SK-N-SH treated with all-trans-retinoic acid at 6 μM for 48 hours (cell line): ENCODE measurements around the gene ACTL7B.

Experiments used
- ATAC-seq: fragments of 200-7000 bp; cut with Tn5 transposase; 3 replicates; pipeline ENCODE4 v1.9.1; 2020; ENCODE audit warnings: mild to moderate bottlenecking, moderate library complexity
- ARNTL ChIP-seq: fragments of 450-650 bp; formaldehyde crosslinking; IDR thresholded peaks from 2 replicates; pipeline ENCODE4 v1.5.0; 2020; ENCODE audit warnings: low read depth, mild to moderate bottlenecking, moderate library complexity, borderline replicate concordance
- BACH2 ChIP-seq: fragments of 250-450 bp; sonication (Bioruptor Pico); IDR thresholded peaks from 2 replicates; pipeline ENCODE4 v1.9.0; 2021; ENCODE audit warnings: mild to moderate bottlenecking, borderline replicate concordance
- CREB5 ChIP-seq: fragments of 250-450 bp; sonication (Bioruptor Pico); IDR thresholded peaks from 2 replicates; pipeline ENCODE4 v1.5.1; 2020; ENCODE audit warnings: low read depth, mild to moderate bottlenecking, moderate library complexity
- CSDC2 ChIP-seq: fragments of 250-450 bp; sonication (Bioruptor Pico); IDR thresholded peaks from 2 replicates; pipeline ENCODE4 v1.5.0; 2020; ENCODE audit warnings: mild to moderate bottlenecking, moderate library complexity
- ESRRG ChIP-seq: fragments of 250-450 bp; sonication (Bioruptor Pico); IDR thresholded peaks from 2 replicates; pipeline ENCODE4 v1.6.1; 2021; ENCODE audit warnings: mild to moderate bottlenecking
- GLIS3 ChIP-seq: fragments of 250-450 bp; sonication (Bioruptor Pico); IDR thresholded peaks from 2 replicates; pipeline ENCODE4 v1.5.0; 2020; ENCODE audit warnings: mild to moderate bottlenecking, moderate library complexity
- ISL1 ChIP-seq: fragments of 250-450 bp; sonication (Bioruptor Pico); IDR thresholded peaks from 2 replicates; pipeline ENCODE4 v2.1.2; 2022; ENCODE audit warnings: mild to moderate bottlenecking, moderate library complexity
- OSR1 ChIP-seq: fragments of 250-450 bp; sonication (Bioruptor Pico); IDR thresholded peaks from 2 replicates; pipeline ENCODE4 v1.8.0; 2022; ENCODE audit warnings: moderate library complexity, mild to moderate bottlenecking, inconsistent platforms
- PPARA ChIP-seq: fragments of 250-450 bp; sonication (Bioruptor Pico); IDR thresholded peaks from 2 replicates; pipeline ENCODE4 v1.5.0; 2020; ENCODE audit warnings: mild to moderate bottlenecking, borderline replicate concordance
- RARB ChIP-seq: fragments of 250-450 bp; sonication (Bioruptor Pico); IDR thresholded peaks from 2 replicates; pipeline ENCODE4 v1.8.0; 2021; ENCODE audit warnings: mild to moderate bottlenecking, moderate library complexity
- SNAI2 ChIP-seq: fragments of 250-450 bp; sonication (Bioruptor Pico); IDR thresholded peaks from 2 replicates; pipeline ENCODE4 v1.5.0; 2020; ENCODE audit warnings: mild to moderate bottlenecking, moderate library complexity
- TCF4 ChIP-seq: fragments of 250-450 bp; sonication (Bioruptor Pico); IDR thresholded peaks from 2 replicates; pipeline ENCODE4 v1.8.0; 2021; ENCODE audit warnings: mild to moderate bottlenecking, moderate library complexity, borderline replicate concordance
- TOX ChIP-seq: fragments of 250-450 bp; sonication (Bioruptor Pico); IDR thresholded peaks from 2 replicates; pipeline ENCODE4 v1.8.0; 2021; ENCODE audit warnings: mild to moderate bottlenecking, moderate library complexity, borderline replicate concordance
- ZC3H10 ChIP-seq: fragments of 250-450 bp; sonication (Bioruptor Pico); IDR thresholded peaks from 2 replicates; pipeline ENCODE4 v1.5.1; 2021; ENCODE audit warnings: mild to moderate bottlenecking, moderate library complexity
- ZFP3 ChIP-seq: fragments of 250-450 bp; sonication (Bioruptor Pico); IDR thresholded peaks from 2 replicates; pipeline ENCODE4 v1.5.0; 2020; ENCODE audit warnings: mild to moderate bottlenecking, moderate library complexity
- ZNF70 ChIP-seq: fragments of 450-650 bp; formaldehyde crosslinking; IDR thresholded peaks from 2 replicates; pipeline ENCODE4 v1.5.0; 2020; ENCODE audit warnings: mild to moderate bottlenecking, moderate library complexity
- ZNF8 ChIP-seq: fragments of 450-650 bp; formaldehyde crosslinking; IDR thresholded peaks from 2 replicates; pipeline ENCODE4 v1.5.0; 2020; ENCODE audit warnings: mild to moderate bottlenecking, moderate library complexity
- TF ChIP-seq, protein P1 (sequence below): fragments of 250-450 bp; sonication (Bioruptor Pico); IDR thresholded peaks from 2 replicates; pipeline ENCODE4 v1.8.0; 2021; ENCODE audit warnings: low read depth, mild to moderate bottlenecking, moderate library complexity, borderline replicate concordance
- TF ChIP-seq, protein P2 (sequence below): fragments of 250-450 bp; sonication (Bioruptor Pico); IDR thresholded peaks from 2 replicates; pipeline ENCODE4 v1.8.0; 2020; ENCODE audit warnings: mild to moderate bottlenecking, moderate library complexity, borderline replicate concordance
- TF ChIP-seq, protein P3 (sequence below): fragments of 250-450 bp; sonication (Bioruptor Pico); IDR thresholded peaks from 2 replicates; pipeline ENCODE4 v1.5.1; 2021; ENCODE audit warnings: mild to moderate bottlenecking, moderate library complexity

The ACTL7B gene

GRCh38 chr9:108861464-108861863 lies 5.7 kb upstream of the ACTL7B start:
- no peak for ATAC-seq
- TF ChIP-seq TCF4 (CRISPR knock-in tag) = no peak
- TF ChIP-seq GLIS3 (CRISPR knock-in tag) = no peak
- TF ChIP-seq CSDC2 (CRISPR knock-in tag) = no peak
- no peak for TF ChIP-seq ZNF70 (CRISPR knock-in tag)
- no peak for TF ChIP-seq BACH2
- no peak for TF ChIP-seq ZNF8 (CRISPR knock-in tag)
- TF ChIP-seq, protein P1, sequence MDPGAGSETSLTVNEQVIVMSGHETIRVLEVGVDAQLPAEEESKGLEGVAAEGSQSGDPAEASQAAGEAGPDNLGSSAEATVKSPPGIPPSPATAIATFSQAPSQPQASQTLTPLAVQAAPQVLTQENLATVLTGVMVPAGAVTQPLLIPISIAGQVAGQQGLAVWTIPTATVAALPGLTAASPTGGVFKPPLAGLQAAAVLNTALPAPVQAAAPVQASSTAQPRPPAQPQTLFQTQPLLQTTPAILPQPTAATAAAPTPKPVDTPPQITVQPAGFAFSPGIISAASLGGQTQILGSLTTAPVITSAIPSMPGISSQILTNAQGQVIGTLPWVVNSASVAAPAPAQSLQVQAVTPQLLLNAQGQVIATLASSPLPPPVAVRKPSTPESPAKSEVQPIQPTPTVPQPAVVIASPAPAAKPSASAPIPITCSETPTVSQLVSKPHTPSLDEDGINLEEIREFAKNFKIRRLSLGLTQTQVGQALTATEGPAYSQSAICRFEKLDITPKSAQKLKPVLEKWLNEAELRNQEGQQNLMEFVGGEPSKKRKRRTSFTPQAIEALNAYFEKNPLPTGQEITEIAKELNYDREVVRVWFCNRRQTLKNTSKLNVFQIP (CRISPR knock-in tag) = no peak
- TF ChIP-seq OSR1 (CRISPR knock-in tag) = no peak
- no peak for TF ChIP-seq SNAI2 (CRISPR knock-in tag)
- no peak for TF ChIP-seq CREB5 (CRISPR knock-in tag)
- TF ChIP-seq, all 23 proteins: peak for 0

DNA sequence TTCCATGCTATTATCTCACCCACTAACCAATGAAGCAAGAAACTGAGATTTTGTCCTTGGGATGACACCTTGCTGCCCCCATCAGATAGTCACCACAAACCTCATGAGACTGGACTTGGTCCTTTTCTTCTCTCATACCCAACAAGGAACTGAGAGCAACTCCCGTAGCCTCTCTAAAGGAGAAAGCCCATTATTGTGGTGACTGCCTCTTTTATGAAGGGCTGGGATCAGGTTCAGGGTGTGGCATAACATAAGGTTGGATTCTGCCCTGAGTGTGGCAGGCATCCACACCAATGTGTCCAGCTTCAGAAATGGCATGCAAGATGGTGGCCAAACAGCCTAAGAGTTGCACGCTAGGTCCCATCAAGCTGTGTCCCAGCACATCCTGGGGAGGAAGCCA lies 5.0 kb upstream of the ACTL7B start:
- ATAC-seq = no peak
- TF ChIP-seq GLIS3 (CRISPR knock-in tag) (no peak), PPARA (CRISPR knock-in tag) (no peak), ZC3H10 (CRISPR knock-in tag) (no peak), BACH2 (no peak), ESRRG (no peak)
- TF ChIP-seq, protein P1 (CRISPR knock-in tag) = no peak

DNA sequence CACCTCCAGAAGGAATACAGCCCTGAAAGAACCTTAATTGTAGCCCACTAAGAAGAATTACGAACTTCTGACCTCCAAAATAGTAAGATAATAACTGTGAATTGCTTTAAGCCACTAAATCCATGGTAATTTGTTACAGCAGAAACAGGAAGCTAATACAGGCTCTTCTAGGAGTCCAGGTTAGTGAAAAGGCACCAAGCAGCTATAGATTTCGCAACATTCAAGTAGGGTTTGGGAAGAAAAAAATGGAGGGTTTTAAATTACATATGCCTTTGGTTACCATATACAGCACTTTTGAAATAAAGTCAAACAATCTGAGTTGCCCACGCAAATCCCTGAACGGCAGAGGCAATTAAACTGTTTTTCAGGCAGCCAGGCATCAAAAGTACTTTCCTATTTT lies 4.6 kb upstream of the ACTL7B start:
- TF ChIP-seq, protein P2, sequence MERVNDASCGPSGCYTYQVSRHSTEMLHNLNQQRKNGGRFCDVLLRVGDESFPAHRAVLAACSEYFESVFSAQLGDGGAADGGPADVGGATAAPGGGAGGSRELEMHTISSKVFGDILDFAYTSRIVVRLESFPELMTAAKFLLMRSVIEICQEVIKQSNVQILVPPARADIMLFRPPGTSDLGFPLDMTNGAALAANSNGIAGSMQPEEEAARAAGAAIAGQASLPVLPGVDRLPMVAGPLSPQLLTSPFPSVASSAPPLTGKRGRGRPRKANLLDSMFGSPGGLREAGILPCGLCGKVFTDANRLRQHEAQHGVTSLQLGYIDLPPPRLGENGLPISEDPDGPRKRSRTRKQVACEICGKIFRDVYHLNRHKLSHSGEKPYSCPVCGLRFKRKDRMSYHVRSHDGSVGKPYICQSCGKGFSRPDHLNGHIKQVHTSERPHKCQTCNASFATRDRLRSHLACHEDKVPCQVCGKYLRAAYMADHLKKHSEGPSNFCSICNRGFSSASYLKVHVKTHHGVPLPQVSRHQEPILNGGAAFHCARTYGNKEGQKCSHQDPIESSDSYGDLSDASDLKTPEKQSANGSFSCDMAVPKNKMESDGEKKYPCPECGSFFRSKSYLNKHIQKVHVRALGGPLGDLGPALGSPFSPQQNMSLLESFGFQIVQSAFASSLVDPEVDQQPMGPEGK (CRISPR knock-in tag) = no peak
- TF ChIP-seq CREB5 (CRISPR knock-in tag) (no peak), OSR1 (CRISPR knock-in tag) (no peak), BACH2 (no peak), ZNF70 (CRISPR knock-in tag) (no peak), CSDC2 (CRISPR knock-in tag) (no peak), ISL1 (CRISPR knock-in tag) (no peak), RARB (no peak), ARNTL (CRISPR knock-in tag) (no peak), PPARA (CRISPR knock-in tag) (no peak), ZC3H10 (CRISPR knock-in tag) (no peak), SNAI2 (CRISPR knock-in tag) (no peak), TOX (no peak), ZFP3 (no peak), ZNF8 (CRISPR knock-in tag) (no peak)
- TF ChIP-seq, protein P3, sequence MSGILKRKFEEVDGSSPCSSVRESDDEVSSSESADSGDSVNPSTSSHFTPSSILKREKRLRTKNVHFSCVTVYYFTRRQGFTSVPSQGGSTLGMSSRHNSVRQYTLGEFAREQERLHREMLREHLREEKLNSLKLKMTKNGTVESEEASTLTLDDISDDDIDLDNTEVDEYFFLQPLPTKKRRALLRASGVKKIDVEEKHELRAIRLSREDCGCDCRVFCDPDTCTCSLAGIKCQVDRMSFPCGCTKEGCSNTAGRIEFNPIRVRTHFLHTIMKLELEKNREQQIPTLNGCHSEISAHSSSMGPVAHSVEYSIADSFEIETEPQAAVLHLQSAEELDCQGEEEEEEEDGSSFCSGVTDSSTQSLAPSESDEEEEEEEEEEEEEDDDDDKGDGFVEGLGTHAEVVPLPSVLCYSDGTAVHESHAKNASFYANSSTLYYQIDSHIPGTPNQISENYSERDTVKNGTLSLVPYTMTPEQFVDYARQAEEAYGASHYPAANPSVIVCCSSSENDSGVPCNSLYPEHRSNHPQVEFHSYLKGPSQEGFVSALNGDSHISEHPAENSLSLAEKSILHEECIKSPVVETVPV (CRISPR knock-in tag) = no peak
- TF ChIP-seq, all 23 proteins: peak for 0
- no peak for ATAC-seq
